Stimulated activated CD8-positive, alpha-beta memory T cell treated with anti-CD3 and anti-CD28 coated beads, Interleukin-12 subunit alpha, Interleukin-12 subunit beta, amount 100 ng/mL, for 4 hours (primary cell): ENCODE measurements around the gene FADS3.

ENCODE experiments used
- DNase-seq: peaks from one replicate; pipeline ENCODE4 v3.0.0-alpha.2; 2020; ENCODE audit warnings: low read depth

Gene FADS3

DNA sequence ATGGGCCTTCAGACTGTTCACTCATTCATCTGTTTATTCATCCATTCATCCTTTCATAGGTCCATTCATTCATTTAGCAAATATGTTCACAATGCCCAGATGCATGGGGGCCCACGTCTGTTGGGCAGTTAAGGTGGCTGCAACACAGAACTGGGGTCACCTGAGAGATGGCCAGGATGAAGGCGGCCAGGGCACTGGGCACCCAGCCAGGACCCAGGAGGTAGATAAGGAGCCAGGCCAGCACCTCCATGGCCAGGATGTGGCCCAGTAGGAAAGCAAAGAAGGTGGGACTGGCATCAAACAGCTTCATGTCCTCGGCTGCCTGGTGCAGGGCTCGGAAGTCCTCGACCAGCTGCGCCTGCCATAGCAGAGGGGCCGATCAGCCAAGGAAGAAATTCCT is 12.2 kb downstream of the FADS3 start:
- no peak for DNase-seq

GRCh38 chr11:61875698-61876097 is 15.6 kb downstream of the FADS3 start:
- DNase-seq = no peak

GRCh38 chr11:61874853-61875252 is 16.5 kb downstream of the FADS3 start:
- DNase-seq = no peak

DNA sequence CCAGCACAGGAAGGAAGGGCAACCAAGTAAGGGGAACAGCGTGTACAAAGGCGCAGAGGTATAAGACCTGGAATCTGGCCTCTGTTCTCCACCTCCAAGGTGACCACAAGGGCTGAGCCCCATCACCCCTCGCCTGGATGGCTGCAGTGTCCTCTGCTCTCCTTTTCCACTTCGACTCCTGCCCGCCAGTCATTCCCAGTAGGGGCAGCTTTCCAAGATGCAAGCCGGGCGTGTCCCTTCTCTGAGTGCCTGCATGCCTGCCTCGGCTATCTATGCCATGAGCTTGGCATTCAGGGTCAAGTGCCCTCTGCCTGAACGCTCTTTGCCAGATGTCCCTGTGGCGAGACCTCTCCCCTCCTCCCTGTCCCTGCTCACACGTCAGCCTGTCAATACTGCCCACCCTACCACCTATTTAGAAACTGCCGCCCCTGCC is 17.0 kb downstream of the FADS3 start:
- DNase-seq = no peak

DNA sequence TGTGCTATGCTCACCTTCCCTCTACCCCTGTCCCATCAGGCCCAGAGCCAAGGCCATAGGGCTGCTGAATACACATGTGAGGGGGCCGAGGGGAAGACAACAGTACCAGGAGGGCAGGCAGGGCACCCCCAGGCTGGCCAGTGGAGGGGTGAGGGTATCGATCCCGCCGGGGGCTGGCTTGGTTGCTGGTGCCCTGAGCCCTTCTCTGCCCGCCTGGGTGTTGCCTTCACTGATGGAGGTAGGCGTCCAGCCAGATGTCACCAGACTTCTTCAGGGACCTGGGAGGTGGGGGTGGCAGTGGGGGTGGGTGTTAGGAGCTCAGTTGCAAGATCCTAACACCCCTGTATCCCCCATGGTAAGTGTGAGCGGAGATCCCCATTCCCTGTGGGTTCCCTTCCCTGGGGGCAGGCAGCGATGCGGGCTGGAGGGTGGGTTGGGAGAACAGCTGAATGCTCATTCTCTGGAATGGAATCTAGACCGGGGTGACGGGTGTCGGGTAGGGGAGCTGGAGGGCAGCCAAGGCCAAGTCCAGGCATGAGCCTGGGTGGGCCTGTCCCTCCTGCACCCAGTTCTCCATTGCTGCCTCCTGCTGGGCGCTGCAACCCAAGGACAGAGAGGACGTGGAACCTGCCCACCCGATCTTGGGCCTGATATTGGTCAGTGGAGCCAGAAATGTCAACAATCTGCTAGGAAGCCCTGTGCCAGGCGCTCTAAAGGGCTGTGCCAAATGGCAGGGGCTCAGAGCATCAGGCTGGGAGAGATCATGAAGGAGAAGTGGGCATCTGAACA is 17.6 kb downstream of the FADS3 start:
- no peak for DNase-seq

DNA sequence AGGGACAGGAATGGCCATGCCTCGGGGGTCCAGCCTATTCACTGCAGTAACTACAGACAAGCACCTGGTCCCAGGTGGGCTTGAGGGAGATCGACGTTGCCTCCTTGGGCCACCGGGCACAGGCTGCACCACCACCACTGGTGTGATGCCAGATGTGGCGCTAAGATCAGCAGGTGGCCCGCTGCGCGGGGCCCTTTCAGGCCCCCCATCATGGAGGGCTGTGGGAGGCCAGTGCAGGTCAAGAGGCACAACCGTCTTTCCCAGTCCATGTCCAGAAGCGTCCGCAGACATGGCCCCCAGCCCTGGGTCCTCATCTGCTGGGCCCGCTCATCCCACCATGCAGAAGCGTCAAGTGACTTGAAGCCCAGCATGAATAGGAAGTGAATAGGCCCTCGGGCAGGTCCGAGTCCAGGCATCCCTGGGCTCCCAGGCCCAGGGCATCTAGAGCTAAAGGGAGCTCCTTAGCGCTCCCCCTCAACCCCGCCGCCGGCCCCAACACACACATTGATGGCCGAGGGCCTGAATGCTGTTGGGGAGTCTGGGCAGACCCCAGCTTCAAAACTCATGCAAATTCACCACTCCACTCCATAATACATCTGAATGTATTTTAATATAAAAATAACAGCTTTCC is 18.3 kb downstream of the FADS3 start:
- DNase-seq = no peak

GRCh38 chr11:61871158-61871597 is 20.2 kb downstream of the FADS3 start:
- DNase-seq = peak; percentile 19

DNA sequence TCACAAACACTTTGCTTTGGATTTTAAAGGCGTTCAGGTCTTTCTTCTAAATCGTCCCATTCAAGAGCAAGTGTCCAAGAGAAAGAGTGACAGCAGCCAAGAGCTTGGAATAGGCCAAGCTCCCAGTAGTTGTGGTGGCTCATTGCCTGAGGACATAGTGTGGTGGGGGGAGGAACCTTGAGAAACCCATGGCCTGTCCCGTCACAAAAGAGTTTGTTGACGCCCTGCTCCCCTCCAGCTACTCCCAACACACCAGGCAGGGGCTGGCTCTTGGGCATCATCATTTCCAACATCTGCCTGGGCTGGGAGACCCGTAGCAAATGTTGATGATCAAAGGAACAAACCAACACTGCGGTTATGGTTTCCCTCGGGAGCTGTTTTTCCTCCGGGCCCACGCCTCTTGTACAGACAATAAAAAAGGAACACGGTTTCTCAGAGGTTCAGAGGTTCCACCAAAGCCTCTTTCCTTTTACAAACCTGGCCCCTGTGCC is 20.8 kb downstream of the FADS3 start:
- no peak for DNase-seq

DNA sequence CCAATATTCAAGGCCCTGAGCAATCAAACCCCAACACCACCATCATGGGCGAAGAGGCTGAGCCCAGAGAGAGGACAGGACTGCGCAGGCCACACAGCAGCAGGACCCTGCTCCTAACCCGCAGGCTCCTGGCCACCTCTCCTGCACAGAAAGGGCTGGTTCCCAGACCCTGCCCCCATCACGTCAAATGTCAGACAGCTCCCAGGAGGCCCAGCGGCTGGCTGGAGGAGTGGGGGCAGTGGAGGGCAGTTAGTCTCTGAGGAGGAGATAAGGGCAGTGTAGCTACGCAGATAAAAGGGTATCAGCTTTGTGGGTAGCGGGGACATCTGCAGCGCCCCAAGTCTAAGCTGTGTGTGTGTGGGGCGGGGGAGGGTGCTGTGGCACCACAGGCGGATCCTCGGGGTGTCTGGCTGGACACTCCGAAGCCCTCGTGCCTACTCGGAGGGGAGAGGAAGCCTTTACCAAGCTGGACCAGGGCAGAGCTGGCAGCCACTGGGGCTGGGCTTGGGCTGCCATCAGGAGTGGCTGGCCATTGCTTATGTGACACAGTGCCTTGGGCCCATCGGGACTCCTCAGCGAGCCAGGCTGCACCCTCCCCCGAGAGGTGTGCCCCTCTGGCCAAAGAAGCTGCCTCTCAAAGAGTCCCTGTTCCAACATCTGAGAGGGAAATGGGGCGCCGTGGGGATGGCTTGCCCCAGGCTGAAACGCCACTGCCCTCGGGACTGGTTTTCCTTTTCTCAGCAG is 21.5 kb downstream of the FADS3 start:
- DNase-seq = no peak

- no peak for DNase-seq
These were observed 22.0 kb downstream of the FADS3 start for GRCh38 chr11:61869429-61869707.

GRCh38 chr11:61868571-61869428 is 22.5 kb downstream of the FADS3 start:
- no peak for DNase-seq

- no peak for DNase-seq
These were observed 24.4 kb downstream of the FADS3 start for GRCh38 chr11:61866958-61867343.

- DNase-seq = no peak
These were observed 25.0 kb downstream of the FADS3 start for GRCh38 chr11:61866231-61866957.

GRCh38 chr11:61864814-61865775 is 26.2 kb downstream of the FADS3 start:
- no peak for DNase-seq

DNA sequence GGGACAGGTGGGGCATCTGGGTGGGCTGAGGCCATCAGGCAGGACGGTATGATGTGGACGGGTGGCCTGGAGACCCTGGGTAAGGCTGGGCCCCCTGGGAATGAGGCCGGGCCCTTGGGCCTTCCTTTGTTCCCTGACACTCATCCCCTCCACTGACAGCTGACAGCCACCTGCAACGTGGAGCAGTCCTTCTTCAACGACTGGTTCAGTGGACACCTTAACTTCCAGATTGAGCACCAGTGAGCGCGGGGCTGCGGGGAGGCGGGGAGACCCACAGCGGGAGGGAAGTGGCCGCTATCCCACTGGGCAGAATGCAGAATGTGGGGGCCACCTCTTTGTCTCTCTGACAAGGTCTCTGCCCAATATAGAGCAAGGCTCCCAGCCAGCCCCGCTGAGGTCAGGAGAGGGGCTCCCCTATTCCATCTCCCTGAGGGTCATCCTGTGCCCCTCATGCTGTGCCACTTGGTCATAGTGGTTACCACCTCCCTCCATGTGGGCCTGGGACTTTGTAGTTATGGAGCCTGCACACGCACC is 27.7 kb downstream of the FADS3 start:
- DNase-seq = no peak

GRCh38 chr11:61862714-61863547 is 28.4 kb downstream of the FADS3 start:
- DNase-seq = no peak

DNA sequence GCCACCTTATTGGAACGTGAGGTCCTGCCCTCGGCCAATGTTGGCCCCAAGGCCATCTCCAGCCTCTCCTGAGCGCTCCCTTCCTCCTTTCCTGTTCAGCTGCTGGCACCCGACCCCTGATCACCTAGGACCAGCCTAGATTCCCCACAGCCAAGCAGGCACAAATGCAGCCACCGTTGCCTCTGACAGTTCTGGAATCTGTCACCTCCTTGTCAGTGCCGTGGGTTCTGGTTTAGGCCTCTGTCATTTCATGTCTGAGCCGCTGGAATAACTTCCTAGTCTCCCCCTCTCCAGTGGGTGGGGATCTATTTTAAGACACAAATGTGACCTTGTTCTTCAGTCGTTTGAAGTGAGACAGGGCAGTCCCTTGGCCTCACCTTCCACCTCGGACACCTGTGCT is 29.7 kb downstream of the FADS3 start:
- DNase-seq = no peak

DNA sequence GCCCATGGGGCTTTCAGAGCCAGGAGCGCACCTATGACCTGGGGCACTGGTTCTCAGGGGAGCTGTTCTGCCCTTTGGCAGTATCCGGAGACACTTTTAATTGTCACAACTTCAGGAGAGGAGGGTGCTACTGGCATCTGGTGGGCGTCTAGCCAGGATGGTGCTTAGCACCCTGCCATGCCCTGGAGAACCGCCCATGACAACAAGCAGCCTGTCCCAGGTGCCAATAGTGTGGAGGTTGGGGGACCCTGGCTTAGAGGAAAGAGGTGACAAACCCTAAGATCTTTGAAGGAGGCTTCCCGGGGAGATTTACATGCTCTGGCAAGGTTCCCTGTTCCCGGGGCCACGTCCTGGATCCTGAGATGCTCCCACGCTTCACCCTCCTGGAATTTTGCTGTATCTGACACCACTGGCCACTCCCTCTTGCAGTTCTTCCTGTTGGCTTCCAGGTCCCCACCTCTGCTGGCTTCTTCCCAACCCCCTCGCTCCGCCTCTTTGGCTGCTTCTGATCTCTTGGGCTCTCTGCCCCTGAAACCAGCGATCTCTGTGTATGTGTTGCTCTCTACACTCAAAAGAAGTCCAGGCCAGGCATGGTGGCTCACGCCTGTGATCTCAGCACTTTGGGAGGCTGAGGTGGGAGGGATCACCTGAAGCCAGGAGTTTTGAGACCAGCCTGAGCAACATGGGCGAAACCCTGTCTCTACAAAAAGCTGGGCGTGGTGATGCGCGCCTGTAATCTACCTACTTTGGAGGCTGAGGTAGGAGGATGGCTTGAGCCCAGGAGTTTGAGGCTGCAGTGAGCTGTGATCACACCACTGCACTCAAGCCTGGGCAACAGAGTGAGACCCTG is 31.1 kb downstream of the FADS3 start:
- DNase-seq = no peak
